ENCODE measurements around the gene DAP.
A peak's percentile ranks its signal among the peaks of the same experiment; 100 is the strongest.

DAP gene

DNA sequence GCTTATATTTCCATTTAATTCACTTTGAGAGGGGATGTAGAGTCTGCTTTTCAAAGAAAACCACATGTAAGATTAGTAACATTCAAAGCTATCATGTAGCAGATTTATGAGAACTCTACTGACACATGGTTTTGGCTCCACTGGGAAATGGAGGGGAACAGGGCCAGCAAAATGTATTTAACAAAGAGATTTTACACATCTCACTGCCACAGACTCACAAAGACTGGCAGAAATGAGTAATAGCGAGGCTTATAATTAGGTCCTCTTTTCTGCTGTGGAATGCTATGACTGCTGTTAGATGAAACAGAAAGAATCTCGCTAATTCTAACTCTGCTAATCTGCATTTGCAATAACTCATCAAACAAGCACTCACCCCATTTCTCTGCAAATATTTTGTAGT lies 4.5 kb downstream of the DAP start:
- H2BK5ac ChIP-seq (ENCODE audit: low read depth, low read length, poor library complexity): no peak overlapping the region
- no peak overlapping the region for H4K8ac ChIP-seq (ENCODE audit: low read depth, low read length)
- no peak overlapping the region for H4K91ac ChIP-seq (ENCODE audit: low read depth, low read length)
- H3K9me3 ChIP-seq (ENCODE audit: insufficient read depth, low read depth, low read length): peaks cover 2% of the 10 kb centered on the region
- H2AK5ac ChIP-seq (ENCODE audit: low read length): no peak overlapping the region
- H3K9ac ChIP-seq (ENCODE audit: low read length): no peak overlapping the region
- DNase-seq: peak in 1 of 2 donors; percentile 23
- peaks cover 22% of the 10 kb centered on the region for H3K79me2 ChIP-seq (ENCODE audit: control insufficient read depth, insufficient read depth, low read length, poor library complexity)
- WGBS (ENCODE audit: extremely low coverage, insufficient coverage, insufficient read length): no CpG with 5 or more reads among the region's 2 CpGs
- peaks cover 14% of the 10 kb centered on the region for H3K79me1 ChIP-seq (ENCODE audit: low read length)
- H3K23ac ChIP-seq (ENCODE audit: low read length): no peak overlapping the region
- H3K4me3 ChIP-seq (ENCODE audit: low read depth, low read length): no peak overlapping the region
- H2AFZ ChIP-seq (ENCODE audit: insufficient read depth, low read length, poor library complexity): no peak overlapping the region
- no peaks in the 10 kb centered on the region for H3K27me3 ChIP-seq (ENCODE audit: insufficient read depth, low read length)
- H3K14ac ChIP-seq (ENCODE audit: low read length): no peak overlapping the region
- H3K4ac ChIP-seq (ENCODE audit: low read depth, low read length): no peak overlapping the region
- no peak overlapping the region for H3K4me2 ChIP-seq (ENCODE audit: low read length)
- no peak overlapping the region for H2BK120ac ChIP-seq (ENCODE audit: insufficient read depth, low read length, poor library complexity)
- peaks cover 5 to 12% of the 10 kb centered on the region in 2 experiments for H3K4me1 ChIP-seq (ENCODE audit: control insufficient read depth in 1 of 2, insufficient read depth in 2 of 2, low read length in 2 of 2)
- no peak overlapping the region for H2BK12ac ChIP-seq (ENCODE audit: low read length)
- H4K12ac ChIP-seq (ENCODE audit: low read depth, low read length): no peak overlapping the region
- H3K36me3 ChIP-seq (ENCODE audit: control insufficient read depth in 1 of 2, insufficient read depth in 2 of 2, low read length in 2 of 2): peaks cover 17 to 41% of the 10 kb centered on the region in 2 experiments
- H3K27ac ChIP-seq (ENCODE audit: low read depth, low read length): no peak overlapping the region
- no peak overlapping the region for H3K18ac ChIP-seq (ENCODE audit: low read length)

- H3K36me3 ChIP-seq (ENCODE audit: control insufficient read depth in 1 of 2, insufficient read depth in 2 of 2, low read length in 2 of 2): peaks cover 26 to 50% of the 10 kb centered on the region in 2 experiments
- no peaks in the 10 kb centered on the region for H3K79me1 ChIP-seq (ENCODE audit: low read length)
- H3K27me3 ChIP-seq (ENCODE audit: insufficient read depth, low read length): no peaks in the 10 kb centered on the region
- peaks cover 2% of the 10 kb centered on the region for H3K9me3 ChIP-seq (ENCODE audit: insufficient read depth, low read depth, low read length)
- no peak overlapping the region for H3K27ac ChIP-seq (ENCODE audit: low read depth, low read length)
- H4K91ac ChIP-seq (ENCODE audit: low read depth, low read length): no peak overlapping the region
- no peak overlapping the region for H2AFZ ChIP-seq (ENCODE audit: insufficient read depth, low read length, poor library complexity)
- H4K12ac ChIP-seq (ENCODE audit: low read depth, low read length): no peak overlapping the region
- no peak overlapping the region for H3K18ac ChIP-seq (ENCODE audit: low read length)
- no peak overlapping the region for H2AK5ac ChIP-seq (ENCODE audit: low read length)
- H3K14ac ChIP-seq (ENCODE audit: low read length): no peak overlapping the region
- no peak overlapping the region for H2BK12ac ChIP-seq (ENCODE audit: low read length)
- WGBS (ENCODE audit: extremely low coverage, insufficient coverage, insufficient read length): no CpG with 5 or more reads among the region's 9 CpGs
- no peak overlapping the region for H3K9ac ChIP-seq (ENCODE audit: low read length)
- no peak overlapping the region for H3K4ac ChIP-seq (ENCODE audit: low read depth, low read length)
- no peak overlapping the region for H3K23ac ChIP-seq (ENCODE audit: low read length)
- no peak overlapping the region for H4K8ac ChIP-seq (ENCODE audit: low read depth, low read length)
- H3K4me2 ChIP-seq (ENCODE audit: low read length): no peak overlapping the region
- peaks cover 1 to 3% of the 10 kb centered on the region in 2 experiments for H3K4me1 ChIP-seq (ENCODE audit: control insufficient read depth in 1 of 2, insufficient read depth in 2 of 2, low read length in 2 of 2)
- peaks cover 6% of the 10 kb centered on the region for H3K79me2 ChIP-seq (ENCODE audit: control insufficient read depth, insufficient read depth, low read length, poor library complexity)
- H3K4me3 ChIP-seq (ENCODE audit: low read depth, low read length): no peak overlapping the region
- no peak overlapping the region for H2BK5ac ChIP-seq (ENCODE audit: low read depth, low read length, poor library complexity)
- H2BK120ac ChIP-seq (ENCODE audit: insufficient read depth, low read length, poor library complexity): no peak overlapping the region
- no peak for DNase-seq
These were observed 7.9 kb downstream of the DAP start for GRCh38 chr5:10753178-10753577.

GRCh38 chr5:10752451-10752850 lies 8.6 kb downstream of the DAP start:
- WGBS (ENCODE audit: extremely low coverage, insufficient coverage, insufficient read length): no CpG with 5 or more reads among the region's 2 CpGs
- Histone ChIP-seq H4K91ac (ENCODE audit: low read depth, low read length) (no peak overlapping the region), H3K18ac (ENCODE audit: low read length) (no peak overlapping the region), H3K4me1 (ENCODE audit: control insufficient read depth in 1 of 2, insufficient read depth in 2 of 2, low read length in 2 of 2) (peaks cover 0 to under 1% of the 10 kb centered on the region in 2 experiments), H3K14ac (ENCODE audit: low read length) (no peak overlapping the region), H2BK120ac (ENCODE audit: insufficient read depth, low read length, poor library complexity) (no peak overlapping the region), H2BK12ac (ENCODE audit: low read length) (no peak overlapping the region), H3K27me3 (ENCODE audit: insufficient read depth, low read length) (no peaks in the 10 kb centered on the region), H2AFZ (ENCODE audit: insufficient read depth, low read length, poor library complexity) (no peak overlapping the region), H3K9me3 (ENCODE audit: insufficient read depth, low read depth, low read length) (peaks cover 2% of the 10 kb centered on the region), H4K8ac (ENCODE audit: low read depth, low read length) (no peak overlapping the region), H2AK5ac (ENCODE audit: low read length) (no peak overlapping the region), H3K4me2 (ENCODE audit: low read length) (no peak overlapping the region), H3K79me2 (ENCODE audit: control insufficient read depth, insufficient read depth, low read length, poor library complexity) (peaks cover 3% of the 10 kb centered on the region), H3K4ac (ENCODE audit: low read depth, low read length) (peak overlapping the region; percentile 12), H3K79me1 (ENCODE audit: low read length) (no peaks in the 10 kb centered on the region), H3K4me3 (ENCODE audit: low read depth, low read length) (no peak overlapping the region), H2BK5ac (ENCODE audit: low read depth, low read length, poor library complexity) (no peak overlapping the region), H3K23ac (ENCODE audit: low read length) (no peak overlapping the region), H3K36me3 (ENCODE audit: control insufficient read depth in 1 of 2, insufficient read depth in 2 of 2, low read length in 2 of 2) (peaks cover 31 to 53% of the 10 kb centered on the region in 2 experiments), H3K9ac (ENCODE audit: low read length) (no peak overlapping the region), H4K12ac (ENCODE audit: low read depth, low read length) (no peak overlapping the region), H3K27ac (ENCODE audit: low read depth, low read length) (no peak overlapping the region)
- DNase-seq: no peak

DNA sequence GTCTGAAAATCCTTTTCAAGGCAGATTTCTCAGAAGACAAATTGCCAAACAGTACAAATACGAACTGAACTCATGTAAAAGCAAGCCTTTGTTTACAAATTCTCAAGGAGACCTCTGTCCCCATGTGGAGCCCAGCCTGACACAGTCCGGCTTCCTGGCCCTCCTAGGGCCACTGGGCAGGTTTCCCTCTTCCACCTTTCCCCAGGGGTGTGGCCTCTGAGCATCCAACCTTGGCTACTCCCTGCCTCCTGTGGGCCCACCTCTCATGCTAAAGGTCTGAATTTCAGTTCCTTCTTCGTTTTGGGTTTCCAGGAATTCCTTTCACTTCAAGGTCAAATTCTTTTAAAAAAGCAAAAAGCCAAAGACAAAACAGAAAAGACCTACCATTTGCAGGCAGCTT lies 10.1 kb downstream of the DAP start:
- Histone ChIP-seq H3K27ac (ENCODE audit: low read depth, low read length) (no peak overlapping the region), H3K4me2 (ENCODE audit: low read length) (no peak overlapping the region), H3K4ac (ENCODE audit: low read depth, low read length) (peak overlapping the region; percentile 13), H4K91ac (ENCODE audit: low read depth, low read length) (no peak overlapping the region), H4K8ac (ENCODE audit: low read depth, low read length) (no peak overlapping the region), H3K9ac (ENCODE audit: low read length) (no peak overlapping the region), H3K36me3 (ENCODE audit: control insufficient read depth in 1 of 2, insufficient read depth in 2 of 2, low read length in 2 of 2) (peaks cover 39 to 62% of the 10 kb centered on the region in 2 experiments), H3K4me3 (ENCODE audit: low read depth, low read length) (no peak overlapping the region), H3K79me2 (ENCODE audit: control insufficient read depth, insufficient read depth, low read length, poor library complexity) (peaks cover 3% of the 10 kb centered on the region), H4K12ac (ENCODE audit: low read depth, low read length) (no peak overlapping the region), H2AK5ac (ENCODE audit: low read length) (no peak overlapping the region), H3K79me1 (ENCODE audit: low read length) (no peaks in the 10 kb centered on the region), H2BK120ac (ENCODE audit: insufficient read depth, low read length, poor library complexity) (no peak overlapping the region), H3K4me1 (ENCODE audit: control insufficient read depth in 1 of 2, insufficient read depth in 2 of 2, low read length in 2 of 2) (no peaks in the 10 kb centered on the region), H3K23ac (ENCODE audit: low read length) (no peak overlapping the region), H3K18ac (ENCODE audit: low read length) (no peak overlapping the region), H2BK5ac (ENCODE audit: low read depth, low read length, poor library complexity) (no peak overlapping the region), H3K14ac (ENCODE audit: low read length) (no peak overlapping the region), H3K9me3 (ENCODE audit: insufficient read depth, low read depth, low read length) (peaks cover 2% of the 10 kb centered on the region), H2AFZ (ENCODE audit: insufficient read depth, low read length, poor library complexity) (no peak overlapping the region), H2BK12ac (ENCODE audit: low read length) (no peak overlapping the region), H3K27me3 (ENCODE audit: insufficient read depth, low read length) (no peaks in the 10 kb centered on the region)
- WGBS (ENCODE audit: extremely low coverage, insufficient coverage, insufficient read length): no CpG with 5 or more reads among the region's 3 CpGs
- no peak for DNase-seq

All from trophoblast cell (in vitro differentiated cells and primary cell).